ENCODE results near the gene DLX6.

DLX6 gene

GRCh38 chr7:97009753-97010732 lies 4.7 kb downstream of the DLX6 start:
- DNase-seq (ENCODE audit: extremely low spot score, insufficient read length, low read depth) (no peak), FAIRE-seq (no peak)

GRCh38 chr7:97011104-97011503 lies 5.8 kb downstream of the DLX6 start:
- no peak for FAIRE-seq
- no peak for DNase-seq (ENCODE audit: extremely low spot score, insufficient read length, low read depth)

- FAIRE-seq (no peak), DNase-seq (ENCODE audit: extremely low spot score, insufficient read length, low read depth) (no peak)
Observed at GRCh38 chr7:97011536-97012364, 6.4 kb downstream of the DLX6 start.

- FAIRE-seq (no peak), DNase-seq (ENCODE audit: extremely low spot score, insufficient read length, low read depth) (no peak)
Observed at GRCh38 chr7:97012365-97013133, 7.2 kb downstream of the DLX6 start.

GRCh38 chr7:97013134-97013844 lies 7.9 kb downstream of the DLX6 start:
- no peak for DNase-seq (ENCODE audit: extremely low spot score, insufficient read length, low read depth)

GRCh38 chr7:97013845-97014134 lies 8.4 kb downstream of the DLX6 start:
- DNase-seq (ENCODE audit: extremely low spot score, insufficient read length, low read depth) = no peak
- no peak for FAIRE-seq

More at GRCh38 chr7:97013134-97013844, 7.9 kb downstream of the DLX6 start:
- no peak for FAIRE-seq

- DNase-seq (ENCODE audit: extremely low spot score, insufficient read length, low read depth) = no peak
- no peak for FAIRE-seq
Observed at GRCh38 chr7:97014145-97014750, 8.9 kb downstream of the DLX6 start.

GRCh38 chr7:97015279-97015678 lies 9.9 kb downstream of the DLX6 start:
- FAIRE-seq = no peak
- no peak for DNase-seq (ENCODE audit: extremely low spot score, insufficient read length, low read depth)

- no peak for FAIRE-seq
- DNase-seq (ENCODE audit: extremely low spot score, insufficient read length, low read depth) = no peak
Observed at GRCh38 chr7:97015756-97016380, 10.5 kb downstream of the DLX6 start.

GRCh38 chr7:97016381-97017191 lies 11.2 kb downstream of the DLX6 start:
- FAIRE-seq (no peak), DNase-seq (ENCODE audit: extremely low spot score, insufficient read length, low read depth) (no peak)

GRCh38 chr7:97017192-97018125 lies 12.1 kb downstream of the DLX6 start:
- no peak for FAIRE-seq
- DNase-seq (ENCODE audit: extremely low spot score, insufficient read length, low read depth) = no peak

GRCh38 chr7:97018126-97018601 lies 12.8 kb downstream of the DLX6 start:
- FAIRE-seq = no peak

GRCh38 chr7:97018791-97019531 lies 13.6 kb downstream of the DLX6 start:
- FAIRE-seq = no peak
- DNase-seq (ENCODE audit: extremely low spot score, insufficient read length, low read depth) = no peak

More at GRCh38 chr7:97018126-97018601, 12.8 kb downstream of the DLX6 start:
- no peak for DNase-seq (ENCODE audit: extremely low spot score, insufficient read length, low read depth)

- DNase-seq (ENCODE audit: extremely low spot score, insufficient read length, low read depth) = no peak
- no peak for FAIRE-seq
Observed at GRCh38 chr7:97019710-97020225, 14.4 kb downstream of the DLX6 start.

GRCh38 chr7:97020601-97020995 lies 15.2 kb downstream of the DLX6 start:
- FAIRE-seq (no peak), DNase-seq (ENCODE audit: extremely low spot score, insufficient read length, low read depth) (no peak)
